HG02852 (cell line): Measurements from ENCODE around the gene AQP7.
"Not testable (repeated sequence)": the region's sequence is repeated elsewhere in the genome, so short reads cannot be mapped to it uniquely, and the experiment has no call there.

Source experiments
- ATAC-seq: cut with Tn5 transposase; IDR thresholded peaks from one replicate; pipeline ENCODE4 v1.9.1; 2021; ENCODE audit warnings: mild to moderate bottlenecking, moderate library complexity; ENCODE audit not compliant: unreplicated experiment

Gene AQP7

GRCh38 chr9:33377089-33377715 lies 25.2 kb downstream of the AQP7 start:
- no peak for ATAC-seq

- no peak for ATAC-seq
These were observed 26.5 kb downstream of the AQP7 start for GRCh38 chr9:33375841-33376321.

GRCh38 chr9:33375238-33375840 lies 27.0 kb downstream of the AQP7 start:
- no peak for ATAC-seq

- ATAC-seq: peak; percentile 71
These were observed 27.6 kb downstream of the AQP7 start for GRCh38 chr9:33374634-33375237.

- no peak for ATAC-seq
These were observed 28.2 kb downstream of the AQP7 start for GRCh38 chr9:33374190-33374589.

- no peak for ATAC-seq
These were observed 29.5 kb downstream of the AQP7 start for GRCh38 chr9:33372900-33373299.

GRCh38 chr9:33366979-33367480 lies 35.3 kb downstream of the AQP7 start:
- no peak for ATAC-seq

GRCh38 chr9:33364814-33365213 lies 37.6 kb downstream of the AQP7 start:
- ATAC-seq: not testable (repeated sequence)

GRCh38 chr9:33364127-33364526 lies 38.2 kb downstream of the AQP7 start:
- no peak for ATAC-seq

GRCh38 chr9:33358641-33359040 lies 43.7 kb downstream of the AQP7 start:
- ATAC-seq: not testable (repeated sequence)

- no peak for ATAC-seq
These were observed 46.4 kb downstream of the AQP7 start for GRCh38 chr9:33355933-33356332.

GRCh38 chr9:33354651-33355211 lies 47.6 kb downstream of the AQP7 start:
- no peak for ATAC-seq

GRCh38 chr9:33351547-33351946 lies 50.8 kb downstream of the AQP7 start:
- no peak for ATAC-seq

GRCh38 chr9:33350310-33350709 lies 52.1 kb downstream of the AQP7 start:
- no peak for ATAC-seq

- no peak for ATAC-seq
These were observed 52.6 kb downstream of the AQP7 start for GRCh38 chr9:33349743-33350142.

- ATAC-seq: no peak
These were observed 53.4 kb downstream of the AQP7 start for GRCh38 chr9:33348998-33349397.

- ATAC-seq: no peak
These were observed 55.8 kb downstream of the AQP7 start for GRCh38 chr9:33346564-33346963.

GRCh38 chr9:33344145-33344544 lies 58.2 kb downstream of the AQP7 start:
- no peak for ATAC-seq

- ATAC-seq: no peak
These were observed 61.2 kb downstream of the AQP7 start for GRCh38 chr9:33341182-33341581.

GRCh38 chr9:33340186-33340585 lies 62.2 kb downstream of the AQP7 start:
- no peak for ATAC-seq
